GM21367 (cell line): ENCODE results near the gene MSRB3.
"Not testable (repeated sequence)": the region's sequence is repeated elsewhere in the genome, so short reads cannot be mapped to it uniquely, and the experiment has no call there.

Source experiments
- ATAC-seq: cut with Tn5 transposase; IDR thresholded peaks from one replicate; pipeline ENCODE4 v1.9.1; 2021; ENCODE audit not compliant: unreplicated experiment

Gene MSRB3

GRCh38 chr12:65285532-65285931 lies 7.0 kb downstream of the MSRB3 start:
- not testable (repeated sequence) for ATAC-seq

GRCh38 chr12:65287426-65287825 lies 8.9 kb downstream of the MSRB3 start:
- ATAC-seq: no peak

GRCh38 chr12:65292241-65292640 lies 13.8 kb downstream of the MSRB3 start:
- no peak for ATAC-seq

DNA sequence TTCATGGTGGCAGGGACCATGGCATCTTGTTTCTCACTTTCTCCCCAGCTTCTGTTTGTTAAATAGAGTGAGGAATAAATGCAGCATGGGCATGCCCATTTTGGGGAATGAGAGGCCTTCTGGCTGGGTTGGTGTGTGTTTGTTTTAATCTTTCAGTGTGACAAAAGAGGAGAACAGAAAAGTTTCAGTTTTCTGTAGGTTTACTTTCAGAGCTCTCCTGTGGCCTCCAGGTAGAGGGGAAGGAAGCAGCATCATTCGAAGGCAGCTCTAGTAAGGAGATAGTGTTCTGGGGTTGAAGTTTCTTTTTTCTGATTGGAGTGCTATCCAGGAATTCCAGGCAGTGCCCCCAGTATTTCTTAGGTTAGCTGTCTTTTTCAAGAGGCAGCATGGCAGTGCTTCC lies 15.3 kb downstream of the MSRB3 start:
- ATAC-seq: no peak

- no peak for ATAC-seq
These were observed 16.3 kb downstream of the MSRB3 start for GRCh38 chr12:65294641-65295262.

- ATAC-seq: no peak
These were observed 18.2 kb downstream of the MSRB3 start for GRCh38 chr12:65296508-65297265.

- no peak for ATAC-seq
These were observed 21.6 kb downstream of the MSRB3 start for GRCh38 chr12:65300097-65300496.

DNA sequence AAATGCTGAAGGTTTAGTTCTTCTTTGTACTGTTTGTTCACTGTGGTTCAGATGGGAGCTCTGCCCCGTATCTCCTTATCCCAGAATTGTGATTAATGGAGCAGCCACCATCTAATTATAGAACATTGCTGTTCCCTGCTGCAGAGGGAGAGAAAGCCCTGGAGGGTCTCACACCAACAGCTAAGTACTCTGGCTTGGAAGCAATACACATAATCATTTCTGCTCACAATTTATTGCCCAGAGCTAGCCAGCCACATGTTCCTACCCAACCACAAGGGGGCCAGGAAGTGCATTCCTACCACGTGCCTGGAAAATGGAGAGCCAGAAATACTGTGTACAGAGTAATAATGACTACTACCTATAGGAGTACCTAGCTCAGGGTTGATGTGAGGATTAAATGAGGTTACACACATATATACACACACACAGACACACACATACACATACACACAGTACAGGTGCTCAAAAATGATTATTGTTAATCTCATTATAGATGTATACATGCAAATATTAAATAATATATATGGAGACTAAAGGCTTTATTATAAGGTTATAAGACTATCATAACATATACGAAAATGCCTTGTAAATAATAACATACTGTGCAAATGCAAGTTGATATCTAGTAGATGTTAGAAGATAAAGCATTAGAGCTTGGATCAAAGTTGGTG lies 22.3 kb downstream of the MSRB3 start:
- no peak for ATAC-seq

- ATAC-seq: no peak
These were observed 24.4 kb downstream of the MSRB3 start for GRCh38 chr12:65302891-65303290.

DNA sequence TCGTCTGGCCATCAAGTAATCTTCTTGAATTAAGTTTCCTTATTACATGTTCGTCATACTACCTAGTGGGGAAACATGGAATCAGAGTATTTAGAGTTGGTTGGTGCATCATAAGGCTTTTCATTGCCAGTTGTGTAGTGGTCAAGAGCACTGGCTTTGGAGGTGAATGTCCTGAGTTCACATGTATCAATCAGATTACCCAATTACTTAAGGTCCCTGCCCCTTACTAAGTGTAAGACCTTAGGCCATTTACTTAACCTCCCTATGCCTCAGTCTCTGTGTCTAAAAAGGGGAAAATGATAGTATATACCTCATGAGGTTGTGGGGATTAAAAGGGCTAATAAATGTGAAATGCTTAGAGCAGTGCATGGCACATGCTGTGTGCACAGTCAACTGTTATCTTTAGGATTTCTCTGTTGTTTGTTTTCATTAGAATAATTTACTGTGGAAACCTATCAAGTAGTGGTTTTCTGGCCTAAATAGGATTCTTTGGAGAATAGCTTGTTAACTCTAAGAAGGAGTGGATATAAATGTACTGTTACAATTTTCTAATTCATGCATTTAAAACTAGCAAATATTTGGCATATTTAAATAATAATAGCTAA lies 27.0 kb downstream of the MSRB3 start:
- no peak for ATAC-seq

DNA sequence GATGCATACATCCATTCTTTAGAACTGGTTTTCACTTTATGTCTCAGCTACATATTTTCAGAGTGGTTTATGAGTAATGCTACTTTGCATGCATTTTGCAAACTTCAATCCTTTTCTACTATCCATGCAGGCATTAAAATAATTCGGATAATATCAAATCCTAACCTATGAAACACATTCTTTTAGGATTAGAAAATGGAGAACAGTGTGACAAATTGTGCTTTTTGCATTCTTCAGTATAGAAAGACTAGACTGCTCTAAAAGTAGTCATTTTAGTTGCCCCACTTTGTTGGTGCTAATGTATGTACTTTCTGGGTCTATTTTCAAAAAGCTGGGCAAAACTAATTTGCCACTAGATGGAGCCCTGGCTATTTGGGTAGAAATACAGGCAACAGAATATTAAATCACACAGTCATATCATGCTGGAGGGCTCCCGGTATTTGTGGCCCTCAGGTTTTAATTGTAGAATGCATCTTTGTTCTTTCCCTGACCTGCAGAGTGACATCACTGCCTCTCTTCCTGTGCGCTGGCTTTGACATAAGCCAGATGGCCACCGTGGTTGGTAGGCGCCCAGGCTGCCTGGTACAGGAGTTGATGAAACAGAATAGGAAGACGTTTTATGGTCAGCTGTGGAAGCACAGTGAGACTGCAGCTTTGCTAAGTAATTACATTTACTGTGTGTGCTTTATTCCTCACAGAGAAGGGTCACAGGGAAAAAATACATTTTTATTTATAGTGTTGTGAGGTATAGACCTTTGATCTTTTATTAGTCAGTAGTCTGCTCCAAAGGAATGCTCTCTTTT lies 28.1 kb downstream of the MSRB3 start:
- ATAC-seq: no peak

DNA sequence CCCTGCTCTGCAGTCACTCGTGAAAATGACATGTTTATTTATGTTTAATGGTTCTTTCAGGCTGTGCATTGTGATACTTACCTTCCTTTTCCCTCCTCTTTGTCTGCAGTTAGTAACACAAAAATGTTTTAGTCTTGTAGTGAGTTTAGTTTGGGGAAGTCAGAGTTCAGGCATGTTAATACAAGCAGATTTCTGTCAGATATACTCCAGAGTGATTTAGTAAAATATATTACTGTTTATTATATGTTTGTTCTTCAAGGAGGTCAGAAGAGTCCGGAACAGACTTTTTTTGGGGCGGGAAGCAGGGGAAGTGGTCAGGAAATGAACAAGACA lies 28.7 kb downstream of the MSRB3 start:
- no peak for ATAC-seq

- ATAC-seq: no peak
These were observed 29.5 kb downstream of the MSRB3 start for GRCh38 chr12:65308006-65308405.

DNA sequence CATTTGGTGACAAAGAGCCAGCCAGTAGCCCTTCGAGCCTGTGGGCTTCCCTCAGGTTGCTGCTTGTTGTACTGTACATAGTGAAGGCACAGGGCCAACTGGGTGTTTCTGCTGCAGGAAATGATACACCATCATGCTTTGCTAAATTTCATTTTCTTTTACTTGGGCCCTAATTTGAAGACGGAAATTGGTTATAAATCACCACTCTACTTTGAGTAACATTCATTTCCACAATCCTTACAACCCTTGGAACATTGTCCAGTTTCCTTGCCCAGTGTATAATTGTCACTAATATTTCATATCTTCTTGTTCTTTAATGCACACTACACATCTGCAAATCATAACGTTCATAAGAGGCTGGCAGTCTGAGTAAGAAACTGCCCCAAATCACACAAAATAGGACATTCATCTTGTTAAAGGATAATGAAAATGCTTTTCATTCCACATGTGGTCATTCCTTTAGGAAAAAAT lies 30.2 kb downstream of the MSRB3 start:
- no peak for ATAC-seq

GRCh38 chr12:65311260-65311659 lies 32.8 kb downstream of the MSRB3 start:
- no peak for ATAC-seq

GRCh38 chr12:65313719-65314317 lies 35.3 kb downstream of the MSRB3 start:
- ATAC-seq: no peak

- not testable (repeated sequence) for ATAC-seq
These were observed 36.8 kb downstream of the MSRB3 start for GRCh38 chr12:65315238-65315637.

- ATAC-seq: no peak
These were observed 39.8 kb downstream of the MSRB3 start for GRCh38 chr12:65318186-65318685.

GRCh38 chr12:65319688-65320200 lies 41.3 kb downstream of the MSRB3 start:
- ATAC-seq: no peak

GRCh38 chr12:65323070-65323469 lies 44.6 kb downstream of the MSRB3 start:
- ATAC-seq: no peak
